ENCODE measurements around the gene KPNA4.

- TF ChIP-seq, protein P1, sequence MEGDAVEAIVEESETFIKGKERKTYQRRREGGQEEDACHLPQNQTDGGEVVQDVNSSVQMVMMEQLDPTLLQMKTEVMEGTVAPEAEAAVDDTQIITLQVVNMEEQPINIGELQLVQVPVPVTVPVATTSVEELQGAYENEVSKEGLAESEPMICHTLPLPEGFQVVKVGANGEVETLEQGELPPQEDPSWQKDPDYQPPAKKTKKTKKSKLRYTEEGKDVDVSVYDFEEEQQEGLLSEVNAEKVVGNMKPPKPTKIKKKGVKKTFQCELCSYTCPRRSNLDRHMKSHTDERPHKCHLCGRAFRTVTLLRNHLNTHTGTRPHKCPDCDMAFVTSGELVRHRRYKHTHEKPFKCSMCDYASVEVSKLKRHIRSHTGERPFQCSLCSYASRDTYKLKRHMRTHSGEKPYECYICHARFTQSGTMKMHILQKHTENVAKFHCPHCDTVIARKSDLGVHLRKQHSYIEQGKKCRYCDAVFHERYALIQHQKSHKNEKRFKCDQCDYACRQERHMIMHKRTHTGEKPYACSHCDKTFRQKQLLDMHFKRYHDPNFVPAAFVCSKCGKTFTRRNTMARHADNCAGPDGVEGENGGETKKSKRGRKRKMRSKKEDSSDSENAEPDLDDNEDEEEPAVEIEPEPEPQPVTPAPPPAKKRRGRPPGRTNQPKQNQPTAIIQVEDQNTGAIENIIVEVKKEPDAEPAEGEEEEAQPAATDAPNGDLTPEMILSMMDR (IDR thresholded peaks at IDR 0.05) = no peak
- no peak for TF ChIP-seq POLR2A (IDR thresholded peaks at IDR 0.05)
Measured at GRCh38 chr3:160445854-160446253, 119.5 kb downstream of the KPNA4 start.

Data from adrenal gland (tissue), 5 donors.